ENCODE measurements around the gene DNMT1.
A peak's percentile ranks its signal among the peaks of the same experiment; 100 is the strongest.
"Not testable (repeated sequence)": the region's sequence is repeated elsewhere in the genome, so short reads cannot be mapped to it uniquely, and the experiment has no call there.

Gene DNMT1

GRCh38 chr19:10206226-10206885, 11.6 kb upstream of the DNMT1 start:
- Mint-ChIP-seq H3K36me3 (peaks cover 3% of the 10 kb centered on the region), H3K27me3 (no peaks in the 10 kb centered on the region), H3K9me3 (no peaks in the 10 kb centered on the region), H3K4me1 (peaks cover 4% of the 10 kb centered on the region), H3K4me3 (no peak overlapping the region), H3K27ac (no peak overlapping the region)
- DNase-seq (ENCODE audit: low spot score in 2 of 2) (no peak), ATAC-seq (ENCODE audit: low read depth) (no peak)

- Mint-ChIP-seq H3K36me3 (peaks cover 3% of the 10 kb centered on the region), H3K4me1 (peaks cover 7% of the 10 kb centered on the region), H3K4me3 (no peak overlapping the region), H3K9me3 (no peaks in the 10 kb centered on the region), H3K27ac (no peak overlapping the region), H3K27me3 (no peaks in the 10 kb centered on the region)
- ATAC-seq (ENCODE audit: low read depth) (no peak), DNase-seq (ENCODE audit: low spot score in 2 of 2) (no peak)
These were observed 10.9 kb upstream of the DNMT1 start for GRCh38 chr19:10205636-10206035.

- H3K4me1 Mint-ChIP-seq, result peaks cover 10% of the 10 kb centered on the region
- H3K36me3 Mint-ChIP-seq, result peaks cover 3% of the 10 kb centered on the region
- H3K27ac Mint-ChIP-seq, result no peak overlapping the region
- ATAC-seq (ENCODE audit: low read depth), result no peak
- no peak for DNase-seq (ENCODE audit: low spot score in 2 of 2)
- H3K27me3 Mint-ChIP-seq, result no peaks in the 10 kb centered on the region
- no peak overlapping the region for H3K4me3 Mint-ChIP-seq
- H3K9me3 Mint-ChIP-seq, result no peaks in the 10 kb centered on the region
These were observed 8.9 kb upstream of the DNMT1 start for GRCh38 chr19:10203686-10204085.

GRCh38 chr19:10201176-10201575, 6.4 kb upstream of the DNMT1 start:
- Mint-ChIP-seq H3K9me3 (no peaks in the 10 kb centered on the region), H3K27me3 (no peaks in the 10 kb centered on the region), H3K27ac (no peak overlapping the region), H3K4me3 (no peak overlapping the region), H3K4me1 (peaks cover 20% of the 10 kb centered on the region), H3K36me3 (peaks cover 5% of the 10 kb centered on the region)
- ATAC-seq (ENCODE audit: low read depth) (no peak), DNase-seq (ENCODE audit: low spot score in 2 of 2) (no peak)

- H3K36me3 Mint-ChIP-seq; ATAC-seq (ENCODE audit: low read depth); H3K27me3 Mint-ChIP-seq; H3K27ac Mint-ChIP-seq; H3K9me3 Mint-ChIP-seq; DNase-seq (ENCODE audit: low spot score in 2 of 2); H3K4me3 Mint-ChIP-seq: not testable (repeated sequence)
- peaks cover 20% of the 10 kb centered on the region for H3K4me1 Mint-ChIP-seq
These were observed 5.3 kb upstream of the DNMT1 start for GRCh38 chr19:10200101-10200500.

- not testable (repeated sequence) for H3K27ac Mint-ChIP-seq; ATAC-seq (ENCODE audit: low read depth)
These were observed 4.3 kb upstream of the DNMT1 start for GRCh38 chr19:10198889-10199644.

DNA sequence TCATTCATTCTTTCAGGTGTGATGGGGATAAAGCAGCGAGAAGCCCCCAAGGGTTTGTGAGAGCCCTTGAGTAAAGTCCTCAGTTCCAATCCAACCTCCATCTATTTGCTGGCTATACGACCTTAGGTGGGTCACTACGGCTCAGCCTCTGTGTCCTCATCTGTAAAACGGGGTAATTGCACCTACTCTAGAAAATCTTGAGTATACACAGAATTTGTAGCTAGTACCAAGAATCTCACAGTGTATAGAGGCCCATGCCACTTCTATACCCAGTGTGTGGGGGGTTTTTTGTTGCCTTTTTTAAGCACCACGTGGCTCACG, 406 bp upstream of the DNMT1 start:
- H3K36me3 Mint-ChIP-seq, result peaks cover 2% of the 10 kb centered on the region
- H3K27ac Mint-ChIP-seq, result peak overlapping the region; percentile 88
- H3K27me3 Mint-ChIP-seq, result no peaks in the 10 kb centered on the region
- no peaks in the 10 kb centered on the region for H3K9me3 Mint-ChIP-seq
- DNase-seq (ENCODE audit: low spot score in 2 of 2) (no peak), ATAC-seq (ENCODE audit: low read depth) (peak; percentile 1)
- peaks cover 24% of the 10 kb centered on the region for H3K4me1 Mint-ChIP-seq
- H3K4me3 Mint-ChIP-seq, result peak overlapping the region; percentile 95

More at GRCh38 chr19:10198889-10199644, 4.3 kb upstream of the DNMT1 start:
- Mint-ChIP-seq H3K4me1 (peaks cover 20% of the 10 kb centered on the region), H3K4me3 (peak overlapping the region; percentile 27)
- H3K9me3 Mint-ChIP-seq; H3K27me3 Mint-ChIP-seq; H3K36me3 Mint-ChIP-seq; DNase-seq (ENCODE audit: low spot score in 2 of 2): not testable (repeated sequence)

DNA sequence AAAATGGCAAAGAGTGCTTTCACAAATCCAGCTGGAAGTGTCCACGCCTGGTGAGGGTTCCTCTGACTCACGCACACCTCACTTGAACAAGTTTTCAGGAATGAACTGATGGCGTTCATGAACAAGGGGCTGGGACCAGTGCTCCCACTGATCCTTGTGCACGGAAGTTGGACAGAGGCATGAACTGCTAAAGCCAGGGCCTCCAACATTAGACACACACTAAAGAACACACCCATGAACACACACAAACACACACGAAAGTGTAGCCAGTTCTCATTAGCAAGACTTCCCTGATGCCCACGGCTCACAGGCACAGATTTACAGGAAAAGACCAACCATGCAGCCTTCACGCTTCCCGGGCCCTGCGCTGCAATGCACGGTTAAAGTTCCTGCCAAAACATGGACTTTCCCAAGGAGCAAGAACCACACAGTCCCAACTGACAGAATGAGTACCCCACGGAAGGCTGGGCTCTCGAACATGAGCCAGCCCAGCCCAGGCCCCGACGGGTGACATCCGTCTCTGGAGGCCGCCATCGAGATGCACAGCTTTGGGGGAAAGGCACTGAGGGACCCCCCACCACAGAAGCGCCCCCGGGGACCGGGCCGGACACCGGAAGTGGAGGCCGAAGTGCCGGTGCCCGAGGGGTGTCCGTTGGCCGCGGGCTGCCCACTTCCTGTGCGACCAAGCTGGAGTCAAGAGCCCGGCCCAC, 808 bp downstream of the DNMT1 start:
- Mint-ChIP-seq H3K27ac (peak overlapping the region; percentile 88), H3K9me3 (no peaks in the 10 kb centered on the region), H3K27me3 (no peaks in the 10 kb centered on the region), H3K4me1 (peaks cover 28% of the 10 kb centered on the region), H3K4me3 (peak overlapping the region; percentile 95), H3K36me3 (peaks cover 2% of the 10 kb centered on the region)
- DNase-seq (ENCODE audit: low spot score in 2 of 2) (no peak), ATAC-seq (ENCODE audit: low read depth) (no peak)

- Mint-ChIP-seq H3K27ac (no peak overlapping the region), H3K4me3 (peak overlapping the region; percentile 27), H3K4me1 (peaks cover 28% of the 10 kb centered on the region), H3K36me3 (peaks cover 2% of the 10 kb centered on the region), H3K27me3 (no peaks in the 10 kb centered on the region), H3K9me3 (no peaks in the 10 kb centered on the region)
- no peak for ATAC-seq (ENCODE audit: low read depth)
- no peak for DNase-seq (ENCODE audit: low spot score in 2 of 2)
These were observed 1.8 kb downstream of the DNMT1 start for GRCh38 chr19:10192922-10193321.

GRCh38 chr19:10191347-10191746, 3.4 kb downstream of the DNMT1 start:
- Mint-ChIP-seq H3K36me3 (peaks cover 2% of the 10 kb centered on the region), H3K4me1 (peaks cover 25% of the 10 kb centered on the region), H3K4me3 (no peak overlapping the region), H3K9me3 (no peaks in the 10 kb centered on the region), H3K27me3 (no peaks in the 10 kb centered on the region), H3K27ac (no peak overlapping the region)
- ATAC-seq (ENCODE audit: low read depth) (no peak), DNase-seq (ENCODE audit: low spot score in 2 of 2) (no peak)

- no peak overlapping the region for H3K4me3 Mint-ChIP-seq
- peaks cover 2% of the 10 kb centered on the region for H3K36me3 Mint-ChIP-seq
- H3K9me3 Mint-ChIP-seq, result no peaks in the 10 kb centered on the region
- DNase-seq (ENCODE audit: low spot score in 2 of 2) (no peak), ATAC-seq (ENCODE audit: low read depth) (no peak)
- no peaks in the 10 kb centered on the region for H3K27me3 Mint-ChIP-seq
- no peak overlapping the region for H3K27ac Mint-ChIP-seq
- H3K4me1 Mint-ChIP-seq, result peaks cover 23% of the 10 kb centered on the region
These were observed 4.7 kb downstream of the DNMT1 start for GRCh38 chr19:10190026-10190425.

DNA sequence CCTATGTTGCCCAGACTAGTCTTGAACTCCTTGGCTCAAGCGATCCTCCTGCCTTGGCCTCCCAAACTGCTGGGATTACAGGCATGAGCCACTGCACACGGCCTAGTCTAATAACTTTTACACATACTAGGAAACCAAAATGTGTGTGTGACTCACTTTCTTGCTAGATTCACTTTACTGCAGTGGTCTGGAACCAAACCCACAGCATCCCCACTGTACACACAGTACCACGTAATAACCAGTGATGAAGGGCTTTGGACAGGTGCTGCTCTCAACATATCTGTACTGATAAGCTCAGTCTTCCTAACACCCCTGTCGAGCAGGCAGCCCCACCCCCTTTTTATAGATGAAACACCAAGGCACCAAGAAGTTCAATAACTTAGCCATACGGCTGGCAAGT, 5.1 kb downstream of the DNMT1 start:
- Mint-ChIP-seq H3K27me3 (no peaks in the 10 kb centered on the region), H3K4me3 (no peak overlapping the region), H3K4me1 (peaks cover 21% of the 10 kb centered on the region), H3K36me3 (peaks cover 2% of the 10 kb centered on the region), H3K9me3 (no peaks in the 10 kb centered on the region), H3K27ac (no peak overlapping the region)
- ATAC-seq (ENCODE audit: low read depth) (no peak), DNase-seq (ENCODE audit: low spot score in 2 of 2) (no peak)

- Mint-ChIP-seq H3K9me3 (no peaks in the 10 kb centered on the region), H3K27me3 (no peaks in the 10 kb centered on the region), H3K36me3 (peaks cover 7% of the 10 kb centered on the region), H3K4me1 (peaks cover 20% of the 10 kb centered on the region), H3K27ac (no peak overlapping the region), H3K4me3 (no peak overlapping the region)
- DNase-seq (ENCODE audit: low spot score in 2 of 2) (no peak), ATAC-seq (ENCODE audit: low read depth) (no peak)
These were observed 7.4 kb downstream of the DNMT1 start for GRCh38 chr19:10187315-10187714.

DNA sequence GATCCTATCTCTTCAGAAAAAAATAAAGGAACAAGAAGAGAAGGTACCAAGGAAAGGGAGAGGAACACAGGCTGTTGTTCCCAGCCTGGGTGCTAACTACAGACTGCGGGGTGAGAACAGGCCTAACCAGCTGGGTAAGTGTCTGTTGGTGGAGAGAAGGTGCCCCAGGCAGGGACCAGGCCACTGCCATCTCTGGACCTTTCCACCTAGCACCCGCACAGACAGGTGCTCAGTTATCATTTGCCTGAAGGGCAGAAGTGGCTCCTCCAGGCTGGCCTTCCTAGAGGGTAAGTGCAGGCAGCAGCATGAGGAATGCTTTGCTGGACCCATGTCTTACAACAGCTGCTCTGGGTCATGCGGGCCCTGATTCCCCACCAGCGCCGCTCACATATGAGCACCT, 10.1 kb downstream of the DNMT1 start:
- peak overlapping the region; percentile 57 for H3K27ac Mint-ChIP-seq
- H3K36me3 Mint-ChIP-seq, result peaks cover 18% of the 10 kb centered on the region
- no peak for ATAC-seq (ENCODE audit: low read depth)
- no peaks in the 10 kb centered on the region for H3K9me3 Mint-ChIP-seq
- peaks cover 15% of the 10 kb centered on the region for H3K4me1 Mint-ChIP-seq
- H3K27me3 Mint-ChIP-seq, result no peaks in the 10 kb centered on the region
- no peak for DNase-seq (ENCODE audit: low spot score in 2 of 2)
- no peak overlapping the region for H3K4me3 Mint-ChIP-seq
